Mesothelial cell of epicardium (in vitro differentiated cells): ENCODE measurements around the gene PITX3. TPM values are rescaled to one million over a fixed set of nuclear protein-coding genes. Genes with fewer than 3 reads are reported as not detected.
A peak's percentile ranks its signal among the peaks of the same experiment; 100 is the strongest.

Source experiments
- DNase-seq, 2 experiments: peaks; one replicate each; pipeline ENCODE4 v3.0.0; 2021; ENCODE audit warnings: low spot score in 2 of 2; ENCODE audit not compliant: unreplicated experiment in 2 of 2
- H3K27ac Mint-ChIP-seq: 2 replicates; pipeline ENCODE4 v1.8.0; 2021; ENCODE audit warnings: mixed read lengths
- H3K27me3 Mint-ChIP-seq: 2 replicates; pipeline ENCODE4 v1.8.0; 2021; ENCODE audit warnings: low read depth, mixed read lengths
- H3K36me3 Mint-ChIP-seq: 2 replicates; pipeline ENCODE4 v1.8.0; 2021; ENCODE audit warnings: mixed read lengths
- H3K4me1 Mint-ChIP-seq: 2 replicates; pipeline ENCODE4 v1.8.0; 2021; ENCODE audit warnings: mixed read lengths
- H3K4me3 Mint-ChIP-seq: 2 replicates; pipeline ENCODE4 v1.8.0; 2021; ENCODE audit warnings: mild to moderate bottlenecking, moderate library complexity, mixed read lengths
- H3K9me3 Mint-ChIP-seq: 2 replicates; pipeline ENCODE4 v1.8.0; 2021; ENCODE audit warnings: mixed read lengths
- CTCF ChIP-seq: fragments of 200-600 bp; sonication (generic); IDR thresholded peaks from one replicate; pipeline ENCODE4 v1.5.0; 2021; ENCODE audit warnings: antibody characterized with exemption; ENCODE audit not compliant: unreplicated experiment
- total RNA-seq: library from RNA; stranded (reverse); gene quantifications from 3 replicates; pipeline ENCODE4 v1.2.1, GENCODE V29; 2021

PITX3 gene
- total RNA-seq, result not detected in 3 replicates

- Mint-ChIP-seq H3K9me3 (no peaks in the 10 kb centered on the region), H3K27me3 (peaks cover 62% of the 10 kb centered on the region), H3K36me3 (no peaks in the 10 kb centered on the region), H3K27ac (peak within 1 kb of the TSS; percentile 26), H3K4me3 (peak within 1 kb of the TSS; percentile 73), H3K4me1 (peaks cover 22% of the 10 kb centered on the region)
- no peak for TF ChIP-seq CTCF
- peak; percentile 86 to 91 for DNase-seq
Measured at GRCh38 chr10:102241444-102242117, at the start of gene PITX3. TSS of gene PITX3 (minus strand) at chr10:102241512. CDS start at chr10:102232080, 9,432 bp downstream.

DNA sequence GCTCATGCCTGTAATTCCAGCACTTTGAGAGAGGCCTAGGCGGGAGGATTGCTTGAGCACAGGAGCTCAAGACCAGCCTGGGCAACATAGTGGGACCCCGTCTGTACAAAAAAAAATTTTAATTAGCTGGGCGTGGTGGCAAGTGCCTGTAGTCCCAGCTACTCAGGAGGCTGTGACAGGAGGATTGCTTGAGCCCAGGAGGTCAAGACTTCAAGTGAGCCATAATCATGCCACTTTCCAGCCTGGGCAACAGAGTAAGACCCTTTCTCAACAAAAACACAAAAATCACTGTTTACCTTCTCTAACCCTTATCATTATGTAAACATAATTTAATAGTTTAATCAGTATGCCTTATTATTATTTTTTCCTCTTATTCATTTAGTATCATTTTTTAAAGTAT lies 48.5 kb upstream of the PITX3 start:
- TF ChIP-seq CTCF, result no peak
- DNase-seq, result no peak
- H3K9me3 Mint-ChIP-seq, result no peaks in the 10 kb centered on the region
- H3K27me3 Mint-ChIP-seq, result no peaks in the 10 kb centered on the region
- H3K4me3 Mint-ChIP-seq, result no peak overlapping the region
- peaks cover 7% of the 10 kb centered on the region for H3K4me1 Mint-ChIP-seq
- H3K36me3 Mint-ChIP-seq, result peaks cover 4% of the 10 kb centered on the region
- H3K27ac Mint-ChIP-seq, result no peak overlapping the region

GRCh38 chr10:102289356-102289755 lies 48.0 kb upstream of the PITX3 start:
- H3K9me3 Mint-ChIP-seq, result no peaks in the 10 kb centered on the region
- no peak overlapping the region for H3K27ac Mint-ChIP-seq
- no peak for DNase-seq
- H3K27me3 Mint-ChIP-seq, result no peaks in the 10 kb centered on the region
- H3K36me3 Mint-ChIP-seq, result peaks cover 4% of the 10 kb centered on the region
- peaks cover 8% of the 10 kb centered on the region for H3K4me1 Mint-ChIP-seq
- TF ChIP-seq CTCF, result no peak
- no peak overlapping the region for H3K4me3 Mint-ChIP-seq

DNA sequence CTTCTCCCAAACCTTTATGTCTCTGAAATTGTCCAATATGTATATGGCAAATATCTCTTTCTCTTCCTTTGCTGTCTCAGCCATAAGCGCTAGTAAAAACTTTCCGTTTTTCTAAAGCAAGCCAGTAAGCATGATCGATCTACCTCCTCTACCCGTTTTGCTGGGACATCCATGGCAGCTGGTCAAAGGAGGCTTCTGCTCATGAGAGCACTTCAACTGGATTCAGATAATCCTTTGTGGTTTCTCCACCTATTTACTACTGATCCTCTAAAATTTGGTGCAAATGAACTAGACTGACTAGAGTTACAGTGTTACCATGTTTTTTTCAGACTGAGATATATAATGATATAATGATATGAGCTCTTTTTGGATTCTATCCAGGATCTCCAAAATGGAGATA lies 46.7 kb upstream of the PITX3 start:
- H3K4me1 Mint-ChIP-seq, result peaks cover 17% of the 10 kb centered on the region
- H3K27ac Mint-ChIP-seq, result no peak overlapping the region
- no peak for TF ChIP-seq CTCF
- no peak for DNase-seq
- H3K36me3 Mint-ChIP-seq, result peaks cover 4% of the 10 kb centered on the region
- H3K4me3 Mint-ChIP-seq, result no peak overlapping the region
- H3K9me3 Mint-ChIP-seq, result no peaks in the 10 kb centered on the region
- no peaks in the 10 kb centered on the region for H3K27me3 Mint-ChIP-seq

DNA sequence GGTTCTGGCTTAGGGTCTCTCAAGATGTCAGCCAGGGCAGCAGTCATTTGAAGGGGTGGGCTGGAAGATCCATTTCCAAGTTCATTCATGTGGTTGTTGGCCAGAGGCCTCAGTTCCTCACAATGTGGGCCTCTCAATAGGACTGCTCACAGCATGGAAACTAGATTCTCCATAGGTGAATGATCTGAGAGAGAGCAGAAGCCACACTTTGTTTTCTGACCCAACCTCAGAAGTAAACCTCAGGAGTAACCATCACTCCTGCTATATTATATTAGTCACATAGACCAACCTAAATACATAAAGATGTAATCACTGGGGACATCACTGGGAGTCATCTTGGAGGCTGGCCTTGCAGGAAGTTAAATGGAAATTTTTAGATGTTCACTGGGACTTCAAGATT lies 46.2 kb upstream of the PITX3 start:
- H3K4me1 Mint-ChIP-seq, result peaks cover 17% of the 10 kb centered on the region
- H3K27ac Mint-ChIP-seq, result no peak overlapping the region
- no peak for TF ChIP-seq CTCF
- H3K4me3 Mint-ChIP-seq, result no peak overlapping the region
- DNase-seq, result no peak
- H3K36me3 Mint-ChIP-seq, result peaks cover 4% of the 10 kb centered on the region
- H3K9me3 Mint-ChIP-seq, result no peaks in the 10 kb centered on the region
- no peaks in the 10 kb centered on the region for H3K27me3 Mint-ChIP-seq
